Nucleus accumbens (tissue), 56 donors: ENCODE data around the gene HSD11B1L.

Experiments used
- DNase-seq, 56 donors: peaks; one replicate each; lab custom pipeline; 2025; lab: John Stamatoyannopoulos, UW

Gene HSD11B1L, protein sequence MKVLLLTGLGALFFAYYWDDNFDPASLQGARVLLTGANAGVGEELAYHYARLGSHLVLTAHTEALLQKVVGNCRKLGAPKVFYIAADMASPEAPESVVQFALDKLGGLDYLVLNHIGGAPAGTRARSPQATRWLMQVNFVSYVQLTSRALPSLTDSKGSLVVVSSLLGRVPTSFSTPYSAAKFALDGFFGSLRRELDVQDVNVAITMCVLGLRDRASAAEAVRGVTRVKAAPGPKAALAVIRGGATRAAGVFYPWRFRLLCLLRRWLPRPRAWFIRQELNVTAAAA

DNA sequence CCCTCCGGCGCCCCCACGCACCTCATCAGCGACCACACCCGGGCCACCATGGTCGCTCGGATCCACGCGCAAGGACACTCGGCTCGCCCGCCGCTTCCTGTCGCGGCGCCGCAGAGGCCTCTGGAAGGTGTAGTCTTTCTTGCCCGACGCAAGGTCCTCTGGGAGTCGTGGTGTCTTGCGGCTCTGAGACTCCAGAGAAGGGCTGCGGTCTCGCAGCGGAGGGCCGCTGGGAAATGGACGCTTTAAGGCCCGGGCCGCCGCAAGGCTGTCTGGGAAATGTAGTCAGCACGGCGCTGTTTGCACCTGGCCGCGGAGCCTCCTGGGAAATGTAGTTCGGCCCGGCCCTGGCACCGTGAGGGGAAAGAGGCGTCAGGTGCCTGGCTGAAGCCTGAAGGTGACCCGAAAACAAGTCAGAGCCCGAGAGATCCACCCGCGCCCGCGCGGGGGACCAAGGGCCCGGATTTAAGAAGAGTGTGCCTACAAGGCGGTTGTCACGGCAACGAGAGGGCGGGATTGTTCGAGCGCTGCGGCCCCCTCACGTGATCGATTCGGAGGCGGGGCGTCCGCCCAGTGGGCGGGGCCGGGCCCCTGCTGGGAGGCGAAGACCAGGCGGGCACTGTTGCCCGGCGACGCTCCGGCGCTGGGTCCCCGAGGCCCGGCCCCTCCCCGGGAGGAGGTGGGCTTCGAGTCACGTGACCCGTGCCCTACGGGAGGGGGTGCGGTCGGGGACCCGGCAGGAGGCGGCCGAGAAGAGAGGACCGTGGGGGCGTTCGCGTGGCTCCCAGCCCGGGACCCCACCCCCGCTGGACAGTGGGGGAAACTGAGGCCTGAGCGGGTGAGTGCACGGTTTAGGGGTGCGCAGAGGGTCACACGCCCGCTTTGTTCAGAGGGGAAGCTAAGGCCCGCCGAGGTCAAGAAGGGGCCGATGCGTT, at the start of gene HSD11B1L, which contains the start of gene MICOS13:
HSD11B1L (plus strand) TSS at position 591 of the 932 bp plus-strand sequence. CDS start 3,806 bp downstream, outside the sequence.
MICOS13 (minus strand) TSS at position 80 of the 932 bp plus-strand sequence; CDS start at position 50, 30 bp downstream.
- DNase-seq: peak; percentile 95 to 100 (median 99)

DNA sequence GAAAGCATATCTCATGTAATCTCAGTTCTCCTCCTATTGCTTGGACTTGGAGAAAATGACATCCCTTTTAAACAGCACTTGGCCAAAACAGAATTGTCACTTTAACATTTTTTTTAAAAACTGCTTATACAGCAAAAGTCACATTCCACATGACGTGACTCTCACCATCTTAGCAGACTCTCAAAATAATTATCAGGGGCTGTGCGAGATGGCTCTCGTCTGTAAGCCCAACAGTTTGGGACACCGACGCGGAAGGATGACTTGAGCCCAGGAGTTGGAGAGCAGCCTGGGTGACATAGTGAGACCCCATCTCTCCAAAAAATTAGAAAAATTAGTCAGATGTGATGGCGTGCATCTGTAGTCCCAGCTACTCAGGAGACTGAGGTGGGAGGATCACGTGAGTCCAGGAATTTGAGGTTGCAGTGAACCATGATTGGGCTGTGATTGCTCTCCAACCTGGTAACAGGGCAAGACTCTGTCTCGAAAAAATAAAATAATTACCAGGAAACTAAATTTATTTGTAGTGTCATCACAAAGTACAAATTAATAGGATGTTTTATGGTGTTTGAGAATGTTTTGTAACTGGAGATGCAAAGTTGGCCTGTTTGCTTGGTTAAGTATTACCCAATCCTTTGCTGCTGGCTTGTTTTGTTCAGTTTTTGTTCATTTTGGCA, 49.1 kb upstream of the HSD11B1L start:
- no peak for DNase-seq

DNA sequence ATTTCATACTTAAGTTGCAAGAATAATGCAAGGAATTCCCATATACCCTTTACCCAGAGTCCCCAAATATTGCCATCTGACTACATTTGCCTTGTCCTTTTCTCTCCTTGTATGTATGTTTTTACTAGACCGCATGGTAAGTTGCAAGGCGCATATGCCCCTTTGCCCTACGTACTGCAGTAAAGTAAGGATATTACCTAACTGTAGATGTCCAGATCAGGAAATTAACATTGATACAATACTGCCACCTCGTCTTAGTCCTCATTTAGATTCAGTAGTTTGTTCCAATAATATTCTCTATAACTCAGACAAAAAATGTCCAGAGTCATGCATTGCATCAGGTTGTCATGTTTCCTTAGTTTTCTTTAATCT, 48.6 kb upstream of the HSD11B1L start:
- DNase-seq: no peak

DNA sequence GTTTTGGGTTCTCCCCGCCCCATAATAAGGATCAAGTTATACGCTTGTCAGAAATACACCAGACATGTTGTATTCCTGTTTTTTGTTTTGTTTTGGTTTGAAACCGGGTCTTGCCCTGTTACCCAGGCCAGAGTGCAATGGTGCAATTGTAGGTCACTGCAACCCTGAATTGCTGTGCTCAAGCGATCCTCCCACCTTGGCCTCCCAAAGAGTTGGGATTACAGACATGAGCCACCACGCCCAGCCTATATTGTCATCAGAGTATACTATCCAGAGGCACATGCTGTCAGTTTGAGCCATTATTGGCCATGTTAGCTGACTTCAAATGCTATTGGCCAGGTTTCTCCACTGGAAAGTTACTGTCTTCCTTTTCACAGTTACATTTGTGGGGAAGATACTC, 48.2 kb upstream of the HSD11B1L start:
- no peak for DNase-seq

DNA sequence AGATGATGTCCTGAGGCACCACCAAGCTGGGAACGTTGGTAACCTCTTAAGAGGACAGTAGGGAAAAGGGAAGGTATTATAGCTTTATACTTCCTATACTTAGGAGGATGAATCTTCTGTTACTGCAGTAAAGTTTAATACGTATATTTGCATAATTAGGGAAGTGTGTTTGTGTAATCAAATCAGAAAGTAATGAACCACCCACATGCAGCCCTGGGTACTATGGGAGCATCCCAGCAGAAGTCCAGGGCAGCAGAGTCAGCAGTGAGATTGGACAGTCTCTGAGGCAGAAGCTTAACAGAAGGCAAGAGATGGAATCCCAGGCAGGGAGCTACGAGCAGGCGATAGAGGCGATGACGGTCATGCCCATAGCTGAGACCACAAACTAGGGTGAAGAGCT, 45.4 kb upstream of the HSD11B1L start:
- DNase-seq: no peak

DNA sequence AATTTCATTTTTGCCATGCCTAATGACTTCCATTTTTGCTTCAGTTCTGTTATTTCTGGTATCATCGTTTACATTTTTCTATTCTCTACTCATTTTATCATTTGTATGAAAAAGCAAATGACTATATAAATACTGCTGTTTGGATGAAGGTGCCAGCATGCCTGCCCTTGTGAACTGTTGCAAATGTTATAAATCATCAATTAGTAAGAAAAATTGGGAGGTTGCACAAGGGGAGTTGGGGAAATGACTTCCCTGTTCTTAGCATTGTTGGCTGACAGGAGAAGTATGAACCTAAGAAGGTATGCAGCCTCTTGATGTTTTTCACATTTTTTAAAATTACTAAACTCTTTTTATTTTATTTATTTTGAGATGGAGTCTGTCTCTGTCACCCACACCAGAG, 42.9 kb upstream of the HSD11B1L start:
- no peak for DNase-seq

DNA sequence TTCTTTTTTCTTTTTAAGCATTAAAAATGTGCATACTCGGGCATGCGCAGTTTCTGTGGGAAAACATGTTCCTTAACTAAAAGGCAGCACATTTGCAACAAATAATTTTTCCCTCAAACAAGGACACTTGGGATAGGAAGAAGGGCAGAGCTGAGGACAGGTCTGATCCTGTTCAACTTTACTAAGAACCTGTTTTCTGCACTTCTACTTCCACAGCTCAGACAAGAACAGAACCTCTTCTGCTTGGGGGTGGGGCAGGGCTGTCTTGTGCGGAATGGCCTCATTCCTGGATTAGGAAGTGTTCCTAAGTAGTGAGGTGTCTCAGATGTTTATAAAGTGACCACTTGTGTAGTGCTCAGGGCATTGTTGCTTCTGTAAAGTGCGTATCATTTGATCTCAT, 39.7 kb upstream of the HSD11B1L start:
- no peak for DNase-seq

DNA sequence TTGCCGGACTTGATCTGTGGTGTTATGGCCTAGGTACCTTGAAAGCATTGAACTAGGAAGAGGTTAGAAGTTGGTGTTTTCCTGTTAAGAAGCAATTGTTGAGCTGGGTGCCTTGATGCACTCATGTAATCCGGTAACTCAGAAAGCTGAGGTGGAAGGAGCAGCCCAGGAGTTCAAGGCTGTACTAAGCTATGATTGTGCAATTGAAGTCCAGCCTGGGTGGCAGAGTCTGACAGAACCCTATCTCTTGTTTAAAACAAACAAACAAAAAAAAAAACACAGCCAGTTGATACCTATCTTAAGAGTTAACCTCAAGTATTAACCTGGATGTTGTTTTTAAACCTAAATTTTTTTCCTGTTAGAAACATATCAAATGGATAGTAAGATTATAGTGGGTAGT, 38.6 kb upstream of the HSD11B1L start:
- DNase-seq: no peak

DNA sequence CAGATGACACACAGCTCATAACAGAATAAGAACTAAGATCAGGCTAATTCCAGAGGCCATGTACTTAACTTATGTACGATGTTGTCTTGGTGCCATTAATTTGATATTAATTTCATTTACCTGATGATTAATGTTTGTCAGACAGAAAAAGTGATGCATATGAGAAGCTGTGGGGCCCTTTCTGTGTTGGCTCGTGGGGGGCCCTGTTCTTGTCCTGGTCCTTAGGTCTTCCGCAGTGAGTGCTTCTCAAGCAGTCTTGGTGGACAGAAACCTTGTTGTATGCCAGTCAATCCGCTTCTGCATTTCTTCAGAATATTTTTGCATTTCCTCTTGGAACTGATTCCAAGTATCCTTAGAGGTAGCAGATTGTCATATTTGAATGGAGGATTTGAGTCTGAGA, 37.8 kb upstream of the HSD11B1L start:
- no peak for DNase-seq

DNA sequence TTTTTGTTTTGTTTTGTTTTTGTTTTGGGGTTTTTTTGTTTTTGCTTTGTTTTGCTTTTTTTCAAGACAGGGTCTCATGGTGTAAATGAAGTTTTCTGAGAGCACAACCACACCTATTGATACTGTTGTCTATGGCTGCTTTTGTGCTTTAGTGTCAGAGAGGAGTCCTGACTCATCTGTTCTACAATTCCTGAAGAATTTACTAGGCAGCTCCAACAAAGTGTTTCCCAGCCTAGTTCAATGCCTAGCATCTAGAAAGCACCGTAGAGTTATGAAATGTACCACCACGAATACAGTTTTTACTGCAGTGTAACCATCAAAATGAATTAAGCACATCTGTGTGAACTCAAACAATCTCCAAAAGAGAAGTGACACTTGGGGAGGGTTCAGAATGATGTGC, 36.8 kb upstream of the HSD11B1L start:
- DNase-seq: no peak

DNA sequence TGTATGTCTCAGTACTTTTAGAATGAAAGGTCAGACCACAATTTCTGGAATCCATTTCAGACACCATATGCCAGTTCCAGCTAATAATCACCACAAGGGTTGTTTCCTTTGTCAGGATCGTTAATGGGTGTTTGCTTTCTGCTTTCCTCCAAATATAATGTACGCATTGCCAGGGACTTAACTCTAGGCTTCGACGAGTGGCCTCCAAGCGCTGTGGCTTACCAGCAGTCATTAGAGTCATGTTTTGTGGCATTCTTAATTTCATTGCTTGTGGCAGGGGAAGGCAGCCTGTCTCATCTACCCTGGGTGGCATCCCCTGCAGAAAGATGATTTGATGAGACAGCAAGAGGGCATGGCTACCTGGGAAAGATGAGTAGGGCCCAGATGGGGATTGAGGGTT, 35.4 kb upstream of the HSD11B1L start:
- no peak for DNase-seq

DNA sequence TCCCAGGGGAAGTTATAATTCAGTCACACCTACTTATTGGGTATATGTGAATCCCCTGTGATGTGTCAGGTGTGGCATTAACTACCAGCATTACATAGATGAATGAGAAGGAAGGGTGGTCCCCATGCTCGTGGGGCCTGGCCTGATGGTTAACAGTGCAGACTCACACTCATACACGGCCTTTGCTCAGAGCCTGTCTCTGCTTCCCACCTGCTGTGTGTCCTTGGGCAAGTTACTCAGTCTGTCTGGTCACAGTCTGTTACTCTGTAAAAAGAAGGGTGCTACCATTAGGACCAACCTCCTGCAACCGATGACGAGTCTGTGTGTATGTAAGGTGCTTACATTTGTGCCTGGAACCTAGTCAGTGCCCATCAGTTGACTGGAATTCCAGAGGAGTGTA, 34.1 kb upstream of the HSD11B1L start:
- no peak for DNase-seq

DNA sequence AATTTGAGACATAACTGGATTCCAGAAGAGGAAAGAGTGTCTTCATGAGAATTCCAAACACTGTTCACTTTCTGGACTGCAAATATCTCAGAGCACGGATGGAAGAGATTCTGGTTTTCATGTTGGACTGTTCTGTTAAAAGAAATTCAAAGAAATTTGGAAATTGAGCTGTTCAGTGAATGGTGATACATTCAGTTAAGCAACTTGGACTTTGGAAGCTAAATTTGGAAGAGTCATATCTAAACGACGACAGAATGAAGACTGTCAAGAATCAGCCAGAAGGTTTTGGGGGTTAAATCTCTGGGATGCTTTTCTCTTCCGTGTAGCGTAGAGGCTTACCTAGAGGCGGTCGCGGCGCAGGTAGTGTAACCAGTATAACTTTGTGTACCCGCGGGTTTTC, 32.4 kb upstream of the HSD11B1L start:
- DNase-seq: no peak

DNA sequence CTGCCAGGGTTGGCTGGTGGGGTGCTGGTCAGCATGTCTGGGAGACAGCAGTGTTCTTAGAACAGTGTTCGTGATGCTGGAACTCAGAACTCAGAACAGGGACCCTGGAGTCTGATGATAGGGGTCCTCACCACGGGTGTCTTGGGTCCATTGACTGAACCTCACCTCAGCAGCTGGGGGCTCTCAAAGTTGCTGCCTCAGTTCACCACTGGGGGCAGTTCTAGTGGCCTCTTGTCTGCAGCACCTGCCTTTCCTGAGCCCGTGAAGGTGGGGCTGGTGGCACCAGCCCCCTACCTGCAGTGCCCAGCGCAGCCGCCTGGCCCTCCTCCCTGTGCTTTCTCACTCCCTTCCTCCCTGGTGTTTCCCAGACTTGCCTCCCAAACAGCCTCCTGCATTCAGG, 29.5 kb upstream of the HSD11B1L start:
- no peak for DNase-seq

DNA sequence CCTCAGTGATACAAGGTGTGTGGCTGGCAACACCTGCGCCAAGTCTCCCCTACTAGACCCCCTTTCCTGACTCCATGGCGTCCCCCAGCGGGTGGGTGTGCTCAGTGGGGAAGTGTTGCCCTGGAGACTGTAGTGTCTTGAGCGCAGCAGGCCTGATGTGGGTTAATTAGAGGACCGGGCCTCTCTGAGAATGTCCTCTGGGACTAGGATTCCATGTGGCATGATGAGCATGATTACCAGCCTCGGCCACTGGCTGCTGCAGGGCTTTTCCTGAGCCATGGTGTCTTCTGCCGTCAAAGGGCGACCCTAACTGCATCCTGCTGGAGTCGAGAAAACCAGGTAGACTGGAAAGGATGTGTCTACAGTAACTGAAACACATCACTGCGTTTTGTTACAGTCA, 28.6 kb upstream of the HSD11B1L start:
- no peak for DNase-seq

DNA sequence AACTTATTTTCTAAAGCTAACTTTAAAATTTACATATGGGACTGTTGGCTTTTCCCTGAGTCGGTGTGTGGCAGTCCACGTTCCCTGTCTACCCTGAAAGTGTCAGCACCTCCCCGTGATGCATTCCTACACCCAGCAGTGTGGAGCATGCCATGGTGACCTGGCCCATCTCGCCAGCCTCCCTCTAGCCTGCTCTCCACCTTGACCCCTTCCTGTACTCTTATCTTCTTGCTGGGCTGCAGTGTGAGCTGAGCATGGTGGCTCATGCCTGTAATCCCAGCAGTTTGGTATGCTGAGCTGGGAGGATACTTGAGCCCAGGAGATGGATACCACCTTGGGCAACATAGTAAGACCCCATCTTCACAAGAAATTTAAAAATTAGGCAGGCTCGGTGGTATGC, 25.9 kb upstream of the HSD11B1L start:
- DNase-seq: no peak

DNA sequence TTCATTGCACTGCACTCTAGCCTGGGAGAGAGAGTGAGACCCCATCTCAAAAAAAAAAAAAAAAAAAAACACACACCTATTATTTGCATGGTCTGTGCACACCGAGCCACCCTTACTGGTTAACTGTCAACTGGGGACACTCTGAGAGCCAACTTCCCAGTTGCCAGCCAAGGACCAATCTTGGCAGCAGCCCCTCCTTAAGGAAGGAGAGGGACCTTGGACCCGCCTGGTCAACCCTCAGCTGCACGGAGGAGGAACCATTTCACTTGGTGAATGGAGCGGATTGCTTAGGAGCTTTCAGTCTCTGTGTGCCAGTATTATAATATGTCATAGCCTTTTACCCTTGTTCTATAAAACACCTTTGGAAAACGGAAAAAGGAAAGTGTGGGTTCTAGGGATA, 25.4 kb upstream of the HSD11B1L start:
- no peak for DNase-seq

DNA sequence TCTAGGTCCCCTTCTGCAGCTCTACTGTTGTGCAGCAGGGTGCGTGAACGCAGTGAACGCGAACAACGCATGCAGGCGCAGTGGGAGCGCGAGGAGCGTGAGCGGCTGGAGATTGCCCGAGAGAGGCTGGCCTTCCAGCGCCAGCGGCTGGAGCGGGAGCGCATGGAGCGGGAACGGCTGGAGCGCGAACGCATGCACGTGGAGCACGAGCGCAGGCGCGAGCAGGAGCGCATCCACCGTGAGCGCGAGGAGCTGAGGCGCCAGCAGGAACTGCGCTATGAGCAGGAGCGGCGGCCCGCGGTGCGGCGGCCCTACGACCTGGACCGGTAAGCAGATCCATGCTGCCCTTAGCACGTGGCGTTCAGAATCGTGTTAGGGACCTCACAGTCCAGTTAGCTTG, 19.3 kb upstream of the HSD11B1L start:
- no peak for DNase-seq

DNA sequence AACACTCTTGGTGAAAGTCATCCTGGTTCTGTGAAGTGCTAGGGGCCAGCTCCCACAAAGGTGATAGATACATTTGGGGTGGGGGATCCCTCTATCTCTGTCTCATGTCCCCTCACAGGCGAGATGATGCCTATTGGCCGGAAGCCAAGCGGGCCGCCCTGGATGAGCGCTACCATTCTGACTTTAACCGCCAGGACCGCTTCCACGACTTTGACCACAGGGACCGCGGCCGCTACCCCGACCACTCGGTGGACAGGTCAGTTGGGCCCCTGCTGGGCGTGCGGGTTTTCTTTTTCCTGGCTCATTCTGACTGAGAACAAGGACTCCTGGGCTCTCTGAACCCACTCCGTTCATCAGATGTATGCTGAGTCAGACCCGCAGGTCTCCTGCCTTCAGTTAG, 16.9 kb upstream of the HSD11B1L start:
- DNase-seq: no peak

DNA sequence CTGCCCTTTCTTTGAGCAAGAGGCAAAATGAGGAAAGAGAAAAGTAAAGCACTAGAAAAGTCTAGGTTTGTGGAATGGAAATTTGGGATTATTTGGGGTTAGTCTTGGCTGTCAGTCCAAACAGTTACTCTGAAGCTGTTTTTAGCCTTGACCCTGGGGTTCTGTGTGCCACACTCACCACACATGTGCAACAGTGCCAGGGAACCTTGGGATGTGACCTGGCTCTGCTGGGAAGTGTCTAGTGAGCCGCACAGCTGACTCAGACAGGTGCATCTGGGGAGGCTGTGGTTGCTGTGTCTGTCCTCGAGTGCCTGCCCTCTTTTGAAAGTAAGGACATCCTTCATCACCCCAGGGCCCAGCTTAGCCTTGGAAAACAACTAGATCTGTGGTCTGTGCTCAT, 16.3 kb upstream of the HSD11B1L start:
- no peak for DNase-seq

DNA sequence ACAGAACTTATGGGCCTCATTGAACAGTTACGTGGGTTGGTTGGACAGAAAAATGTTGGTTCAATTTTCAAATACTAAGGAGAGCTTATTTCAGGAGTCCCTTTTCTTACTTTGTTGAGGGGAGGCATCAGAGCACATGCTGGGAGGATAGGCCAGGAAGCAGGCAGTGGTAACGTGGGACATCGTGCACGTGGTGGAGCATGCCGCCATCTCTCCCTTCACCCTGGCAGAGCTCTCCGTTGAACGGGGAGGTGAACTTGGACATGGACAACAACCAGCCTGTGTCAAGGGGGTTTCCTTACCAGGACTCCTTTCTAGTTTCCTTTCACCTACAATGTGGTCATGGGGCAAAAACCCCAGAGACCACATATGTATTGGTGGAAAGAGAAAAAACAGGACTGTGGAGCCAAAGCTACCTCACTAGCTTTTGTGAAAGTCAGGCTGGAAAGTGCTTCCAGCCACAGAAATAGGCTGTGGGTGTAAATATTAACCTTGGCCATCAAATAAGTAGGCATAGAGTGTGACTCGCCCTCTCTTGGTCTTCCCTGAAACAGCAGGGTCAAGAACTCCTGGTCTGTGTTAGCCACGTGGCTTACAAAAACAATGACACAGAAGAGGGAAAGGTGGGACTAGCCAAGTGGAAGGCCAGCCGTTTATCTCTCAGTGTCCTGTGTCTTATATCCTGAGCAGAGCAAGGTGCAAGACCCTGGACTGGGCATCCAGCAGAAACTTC, 14.9 kb upstream of the HSD11B1L start:
- no peak for DNase-seq
